Measurements from ENCODE around the gene SYVN1.

The SYVN1 gene

GRCh38 chr11:65111744-65112545 lies 22.4 kb downstream of the SYVN1 start, which contains the start of gene TM7SF2:
TSS of gene TM7SF2 (plus strand) at chr11:65111872. CDS start at chr11:65112016, 144 bp downstream.
- peak within 1 kb of the TSS; percentile 84 for H3K4me2 ChIP-seq (ENCODE audit: low read length)
- H3K4me1 ChIP-seq, result peaks cover 5% of the 10 kb centered on the region
- peak within 1 kb of the TSS; percentile 69 for H3K27ac ChIP-seq
- peak within 1 kb of the TSS; percentile 70 for H2AFZ ChIP-seq
- H3K36me3 ChIP-seq (ENCODE audit: control insufficient read depth, insufficient read depth, low read length), result no peaks in the 10 kb centered on the region
- H3K9me3 ChIP-seq (ENCODE audit: control insufficient read depth, low read length), result no peaks in the 10 kb centered on the region
- H3K9ac ChIP-seq, result no peak within 1 kb of the TSS
- peak within 1 kb of the TSS; percentile 68 for H3K4me3 ChIP-seq (ENCODE audit: low read depth, low read length)
- H3K79me2 ChIP-seq, result peaks cover 2% of the 10 kb centered on the region
- TF ChIP-seq CTCF (IDR thresholded peaks at IDR 0.05), result no peak
- no peaks in the 10 kb centered on the region for H3K27me3 ChIP-seq (ENCODE audit: control insufficient read depth, insufficient read depth, low read length)

DNA sequence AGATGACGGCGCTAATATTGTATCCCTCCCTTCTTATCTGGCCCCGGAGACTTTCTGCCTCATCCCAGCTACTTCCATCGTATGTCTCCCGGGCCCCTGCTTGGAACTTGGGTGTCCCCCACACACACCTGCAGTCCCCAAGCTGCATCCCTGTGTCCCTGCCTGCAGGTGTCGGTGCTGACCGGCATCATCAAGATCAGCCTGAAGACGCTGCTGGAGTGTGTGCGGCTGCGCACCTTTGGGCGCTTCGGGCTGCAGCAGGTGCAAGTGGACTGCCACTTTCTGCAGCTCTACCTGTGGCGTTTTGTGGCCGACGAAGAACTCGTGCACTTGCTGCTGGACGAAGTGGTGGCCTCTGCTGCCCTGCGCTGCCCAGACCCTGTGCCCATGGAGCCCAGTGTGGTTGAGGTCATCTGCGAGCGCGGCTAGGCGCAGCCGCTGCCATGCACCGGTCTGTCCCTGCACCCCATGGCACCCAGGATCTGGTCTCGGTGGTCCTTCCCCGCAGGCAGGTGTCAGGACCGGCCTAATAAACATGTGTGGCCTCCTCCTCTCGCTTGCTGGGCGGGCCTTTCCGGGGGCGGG lies 23.1 kb downstream of the SYVN1 start:
- Histone ChIP-seq H3K4me1 (no peaks in the 10 kb centered on the region), H2AFZ (no peak overlapping the region), H3K4me2 (ENCODE audit: low read length) (peak overlapping the region; percentile 84), H3K9ac (no peak overlapping the region), H3K79me2 (peaks cover 2% of the 10 kb centered on the region), H3K27ac (no peak overlapping the region), H3K4me3 (ENCODE audit: low read depth, low read length) (no peak overlapping the region), H3K36me3 (ENCODE audit: control insufficient read depth, insufficient read depth, low read length) (no peaks in the 10 kb centered on the region), H3K9me3 (ENCODE audit: control insufficient read depth, low read length) (no peaks in the 10 kb centered on the region), H3K27me3 (ENCODE audit: control insufficient read depth, insufficient read depth, low read length) (no peaks in the 10 kb centered on the region)
- TF ChIP-seq CTCF (IDR thresholded peaks at IDR 0.05), result no peak

DNA sequence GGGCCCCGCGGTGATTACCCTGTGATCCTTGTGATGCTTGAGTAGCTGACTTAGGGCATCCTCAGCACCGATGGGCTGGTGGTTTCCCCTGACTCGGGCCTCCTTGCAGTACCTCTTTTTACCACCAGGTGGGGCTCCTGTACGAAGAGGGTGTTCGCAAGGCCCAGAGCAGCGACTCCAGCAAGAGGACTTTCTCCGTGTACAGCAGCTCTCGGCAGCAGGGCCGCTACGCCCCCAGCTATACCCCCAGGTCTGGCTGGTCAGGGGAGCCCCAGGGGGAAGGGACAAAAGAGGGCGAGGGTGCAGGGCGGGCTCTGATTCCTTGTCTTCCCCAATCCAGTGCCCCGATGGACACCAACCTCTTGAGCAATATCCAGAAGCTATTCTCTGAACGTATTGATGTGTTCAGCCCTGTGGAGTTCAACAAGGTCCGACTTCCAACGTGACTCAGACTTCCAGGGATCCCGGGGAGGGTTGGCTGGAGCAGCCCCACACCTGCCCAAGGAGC lies 23.9 kb downstream of the SYVN1 start:
- Histone ChIP-seq H3K9me3 (ENCODE audit: control insufficient read depth, low read length) (no peaks in the 10 kb centered on the region), H3K36me3 (ENCODE audit: control insufficient read depth, insufficient read depth, low read length) (no peaks in the 10 kb centered on the region), H3K4me3 (ENCODE audit: low read depth, low read length) (peak overlapping the region; percentile 5), H3K27ac (peak overlapping the region; percentile 29), H3K4me2 (ENCODE audit: low read length) (no peak overlapping the region), H2AFZ (peak overlapping the region; percentile 62), H3K27me3 (ENCODE audit: control insufficient read depth, insufficient read depth, low read length) (no peaks in the 10 kb centered on the region), H3K79me2 (peaks cover 2% of the 10 kb centered on the region), H3K4me1 (no peaks in the 10 kb centered on the region), H3K9ac (no peak overlapping the region)
- TF ChIP-seq CTCF (IDR thresholded peaks at IDR 0.05), result peak; percentile 93

- Histone ChIP-seq H3K36me3 (ENCODE audit: control insufficient read depth, insufficient read depth, low read length) (no peaks in the 10 kb centered on the region), H3K27me3 (ENCODE audit: control insufficient read depth, insufficient read depth, low read length) (no peaks in the 10 kb centered on the region), H3K9me3 (ENCODE audit: control insufficient read depth, low read length) (no peaks in the 10 kb centered on the region), H2AFZ (no peak overlapping the region), H3K4me1 (peaks cover 2% of the 10 kb centered on the region), H3K79me2 (peaks cover 2% of the 10 kb centered on the region), H3K4me3 (ENCODE audit: low read depth, low read length) (no peak overlapping the region), H3K27ac (no peak overlapping the region), H3K9ac (no peak overlapping the region), H3K4me2 (ENCODE audit: low read length) (no peak overlapping the region)
- TF ChIP-seq CTCF (IDR thresholded peaks at IDR 0.05), result no peak
Observed at GRCh38 chr11:65109231-65110198, 24.8 kb downstream of the SYVN1 start.

Data from parathyroid adenoma (tissue), 2 donors.